GM18873 (cell line): Measurements from ENCODE around the gene TCTN2.

Source experiments
- ATAC-seq: cut with Tn5 transposase; IDR thresholded peaks from one replicate; pipeline ENCODE4 v1.9.1; 2021; ENCODE audit warnings: mild to moderate bottlenecking, moderate library complexity, moderate number of reproducible peaks; ENCODE audit not compliant: unreplicated experiment, low FRiP score

Gene TCTN2

DNA sequence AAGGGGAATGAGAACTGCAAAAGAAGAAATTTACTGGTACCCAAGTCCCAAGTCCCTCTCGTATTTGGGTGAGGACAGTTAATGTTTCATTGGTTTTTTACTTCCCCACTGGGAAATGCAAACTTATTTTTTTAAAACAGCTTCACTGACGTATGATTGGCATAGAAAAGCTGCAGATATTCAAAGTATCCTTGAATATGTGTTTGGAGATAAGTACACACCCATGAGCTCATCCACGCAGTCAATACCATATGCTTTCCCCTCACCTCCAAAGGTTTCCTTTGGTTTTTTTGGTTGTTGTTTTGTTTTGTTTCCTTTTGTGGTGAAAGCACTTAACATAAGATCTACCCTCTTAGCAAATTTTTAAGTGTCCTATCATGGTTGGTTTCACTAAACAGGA is 13.1 kb downstream of the TCTN2 start:
- no peak for ATAC-seq

DNA sequence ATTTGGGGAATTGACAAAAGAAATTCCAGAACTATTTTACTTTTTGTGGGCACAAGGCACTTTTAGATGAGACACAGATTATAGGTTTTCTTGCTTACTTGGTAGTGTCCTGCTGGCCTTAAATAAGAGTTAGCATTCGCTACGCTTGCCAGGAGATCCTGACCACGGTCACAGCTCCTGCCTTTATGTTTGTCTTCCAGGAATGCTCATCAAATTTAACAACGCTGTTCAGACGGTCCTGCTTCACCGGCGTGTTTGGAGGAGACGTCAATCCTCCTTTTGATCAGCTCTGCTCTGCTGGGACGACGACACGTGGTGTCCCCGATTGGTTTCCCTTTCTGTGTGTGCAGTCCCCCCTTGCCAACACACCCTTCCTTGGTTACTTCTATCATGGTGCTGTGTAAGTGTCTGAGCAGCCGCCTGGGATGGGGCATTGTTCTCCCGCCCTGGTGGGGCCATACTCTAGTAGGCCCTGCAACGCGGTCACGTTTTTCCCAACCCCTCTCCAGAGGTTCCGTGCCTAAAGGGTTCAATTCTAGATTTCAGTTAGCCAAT is 15.8 kb downstream of the TCTN2 start:
- ATAC-seq, result no peak

DNA sequence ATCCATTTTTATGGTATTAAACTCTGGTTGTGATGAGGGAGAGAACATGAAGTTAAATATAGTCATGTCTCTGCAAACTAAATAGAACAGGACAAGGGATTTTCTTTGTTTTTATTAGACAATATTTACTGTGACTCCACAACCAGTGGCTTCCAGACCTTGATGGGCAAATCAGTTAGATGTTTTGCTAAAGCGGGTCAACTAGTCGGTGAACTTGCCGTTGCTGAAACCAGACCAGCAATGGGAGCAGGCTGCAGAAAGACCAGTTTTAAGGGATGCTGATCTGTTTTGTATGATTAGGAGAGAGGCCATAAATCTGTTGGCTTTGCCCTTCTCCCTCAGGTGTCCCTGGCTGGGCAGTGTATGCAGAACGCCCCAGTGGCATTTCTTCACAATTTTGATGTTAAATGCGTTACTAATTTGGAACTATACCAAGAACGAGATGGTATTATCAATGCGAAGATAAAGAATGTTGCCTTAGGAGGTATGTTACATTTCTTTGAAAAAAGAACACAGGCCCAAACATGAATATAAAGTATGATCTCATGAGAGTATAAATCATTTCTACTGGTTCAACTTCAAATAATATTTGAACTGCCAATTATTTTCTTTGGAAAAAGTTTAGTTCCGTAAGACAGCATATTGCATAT is 19.4 kb downstream of the TCTN2 start:
- no peak for ATAC-seq

DNA sequence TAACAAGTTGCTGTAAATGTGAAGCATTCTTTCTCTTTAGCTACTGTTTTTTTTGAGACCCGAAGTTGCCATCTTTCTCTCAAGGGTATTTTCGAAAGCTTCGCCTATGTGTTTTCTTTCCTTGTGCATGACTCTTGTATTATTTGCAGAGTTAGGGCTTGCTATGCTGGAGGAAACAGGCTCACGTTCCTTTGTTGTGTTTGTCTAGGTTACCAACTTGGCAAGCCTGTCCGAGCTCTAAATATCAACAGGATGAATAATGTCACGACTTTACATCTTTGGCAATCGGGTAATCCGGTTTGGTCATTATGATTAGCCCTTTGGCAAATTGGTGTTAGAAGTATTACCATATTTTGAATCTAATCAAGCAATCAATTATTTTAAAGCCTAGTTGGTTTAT is 25.3 kb downstream of the TCTN2 start:
- ATAC-seq, result no peak

DNA sequence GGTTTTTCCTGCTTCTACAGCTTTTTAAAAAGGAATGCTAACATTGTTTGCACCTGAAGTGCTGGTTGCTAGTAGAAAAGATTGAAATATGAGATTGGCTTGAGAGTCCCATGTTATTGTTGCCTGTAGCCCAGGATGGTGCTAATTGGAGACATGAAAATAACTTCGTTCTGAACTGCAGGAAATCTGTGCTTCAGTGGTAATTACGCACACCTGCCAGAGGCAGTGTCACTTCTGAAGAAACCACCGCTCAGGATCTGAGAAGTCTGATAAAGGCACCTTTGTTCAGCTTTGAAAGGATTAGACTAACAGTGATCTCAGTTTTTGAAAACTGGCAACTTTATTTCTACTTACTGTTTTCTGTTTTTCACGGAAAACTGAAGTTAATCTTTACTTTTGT is 25.7 kb downstream of the TCTN2 start:
- ATAC-seq, result no peak

DNA sequence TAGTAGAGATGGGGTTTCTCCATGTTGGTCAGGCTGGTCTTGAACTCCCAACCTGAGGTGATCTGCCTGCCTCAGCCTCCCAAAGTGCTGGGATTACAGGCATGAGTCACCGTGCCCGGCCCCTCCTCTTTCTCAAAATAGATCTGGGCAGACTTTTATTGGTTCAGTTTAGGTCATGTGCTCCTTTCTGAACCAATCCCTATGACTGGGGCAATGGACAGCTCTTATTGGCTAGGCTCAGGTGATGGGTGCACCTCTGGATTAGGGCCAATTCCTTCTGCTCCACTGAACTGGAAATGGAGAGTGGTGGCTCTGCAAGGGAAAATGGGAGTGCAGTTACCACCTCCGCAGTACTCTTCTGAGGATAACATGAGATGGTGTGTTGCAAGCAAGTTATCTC is 35.0 kb downstream of the TCTN2 start:
- ATAC-seq, result no peak

DNA sequence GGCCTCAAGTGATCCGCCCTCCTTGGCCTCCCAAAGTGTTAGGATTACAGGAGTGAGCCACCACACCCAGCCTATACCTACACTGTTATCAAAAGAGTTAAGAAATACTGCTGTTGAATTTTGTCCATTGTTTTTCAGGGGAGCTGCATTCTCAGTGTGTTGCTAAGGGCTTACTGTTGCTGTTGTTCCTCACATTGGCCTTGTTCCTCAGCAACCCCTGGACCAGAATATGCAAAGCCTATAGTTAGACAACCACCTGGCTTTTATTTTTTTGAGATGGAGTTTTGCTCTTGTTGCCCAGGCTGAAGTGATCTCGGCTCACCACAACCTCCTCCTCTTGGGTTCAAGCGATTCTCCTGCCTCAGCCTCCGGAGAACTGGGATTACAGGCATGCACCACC is 36.6 kb downstream of the TCTN2 start:
- ATAC-seq, result no peak

DNA sequence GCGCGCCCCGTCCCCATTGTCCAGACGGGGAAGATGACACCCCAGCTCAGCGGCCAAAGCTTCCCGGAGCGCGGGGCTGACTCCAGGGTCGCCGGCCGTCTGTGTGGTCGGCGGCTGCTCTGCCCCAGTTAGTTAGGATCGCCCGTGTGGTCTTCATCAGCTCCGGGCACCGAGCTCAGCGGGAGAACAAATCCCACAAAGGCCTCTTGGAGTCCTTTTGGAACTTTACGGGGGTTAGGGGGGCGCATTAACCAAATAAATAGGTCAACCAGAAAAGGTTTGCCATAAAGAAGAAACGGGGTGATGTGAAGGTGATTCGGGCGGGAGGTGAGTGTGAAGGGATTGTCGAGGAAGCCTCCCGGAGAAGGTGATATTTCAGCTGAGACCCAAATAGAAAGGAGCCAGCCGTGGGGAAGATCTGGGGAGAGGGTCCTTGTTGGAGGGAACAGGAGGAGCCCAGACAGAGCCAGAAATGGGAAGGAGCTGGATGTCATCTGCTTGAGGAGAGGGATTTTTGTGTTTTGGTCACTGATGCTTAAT is 41.9 kb downstream of the TCTN2 start:
- ATAC-seq, result no peak

DNA sequence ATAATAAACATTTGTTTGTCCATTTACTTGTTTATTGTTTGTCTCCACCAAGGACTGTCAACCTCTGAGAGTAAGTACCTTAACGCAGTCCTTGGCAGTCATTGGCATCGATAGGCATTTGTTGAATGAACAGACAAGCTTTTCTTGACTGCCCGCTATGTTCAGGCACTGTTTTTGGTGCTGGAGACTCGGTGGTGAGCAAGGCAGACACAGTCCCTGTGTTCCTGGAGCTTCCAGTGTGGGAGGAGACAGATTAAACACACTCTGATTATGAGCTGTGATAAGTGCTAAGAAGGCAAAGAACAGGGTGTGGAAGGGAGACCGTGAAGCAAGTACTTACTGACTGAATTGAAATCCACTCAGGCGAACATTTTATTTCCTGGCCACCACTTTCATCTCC is 42.5 kb downstream of the TCTN2 start:
- no peak for ATAC-seq

DNA sequence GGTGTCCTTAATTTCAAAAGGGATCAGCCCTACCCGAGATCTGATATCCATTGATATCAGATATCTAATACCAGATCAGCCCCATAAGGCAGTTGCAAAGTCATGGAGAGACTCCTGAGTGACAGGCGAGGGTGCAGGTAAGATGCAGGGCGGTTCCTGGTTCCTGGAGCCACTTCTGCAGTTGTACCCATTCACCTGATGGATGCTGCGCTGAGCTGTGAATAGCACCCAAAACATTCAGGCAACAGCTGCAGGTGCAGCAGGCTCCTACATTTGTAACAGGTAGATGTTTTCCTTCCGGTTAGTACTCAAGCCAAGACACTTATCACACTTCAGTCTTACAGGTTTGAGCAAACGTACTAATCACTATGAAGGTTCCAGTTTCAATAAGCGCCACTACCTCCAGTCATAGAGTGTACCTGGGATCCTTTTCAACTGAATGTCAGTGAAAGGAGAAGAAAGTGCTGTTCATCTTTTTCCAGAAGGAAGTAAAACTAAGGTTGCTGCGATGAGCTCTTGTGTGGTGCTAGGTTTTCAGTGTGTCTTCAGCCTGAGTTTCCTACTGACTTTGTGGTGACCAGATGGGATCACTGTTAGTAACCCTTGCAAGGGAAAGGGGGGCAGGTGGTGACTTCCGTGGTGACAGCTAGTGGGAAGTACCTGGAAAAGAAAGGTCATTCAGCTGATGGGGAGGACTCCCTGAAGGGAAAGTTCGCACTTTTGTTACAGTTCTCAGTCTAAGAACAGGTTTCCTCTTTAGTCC is 43.1 kb downstream of the TCTN2 start:
- ATAC-seq, result no peak

DNA sequence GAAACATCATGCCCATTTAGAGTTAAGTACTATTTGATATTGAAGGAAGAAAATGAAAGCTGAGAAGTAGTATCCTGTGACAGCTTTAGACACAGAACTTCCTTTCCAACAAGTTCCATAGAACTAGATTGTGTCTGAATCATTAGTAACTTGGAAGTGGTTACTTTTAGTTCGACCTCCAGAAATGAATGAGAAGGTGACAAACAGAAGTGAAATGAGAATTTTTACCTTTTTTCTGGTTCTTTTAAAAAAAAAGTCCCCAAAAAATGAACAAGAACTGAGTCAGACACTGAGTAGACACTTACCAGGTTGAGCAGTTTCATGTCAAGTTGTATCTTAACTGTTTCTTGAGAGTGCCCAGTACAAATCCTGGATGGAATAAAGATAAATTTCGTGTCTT is 44.3 kb downstream of the TCTN2 start:
- ATAC-seq, result no peak

DNA sequence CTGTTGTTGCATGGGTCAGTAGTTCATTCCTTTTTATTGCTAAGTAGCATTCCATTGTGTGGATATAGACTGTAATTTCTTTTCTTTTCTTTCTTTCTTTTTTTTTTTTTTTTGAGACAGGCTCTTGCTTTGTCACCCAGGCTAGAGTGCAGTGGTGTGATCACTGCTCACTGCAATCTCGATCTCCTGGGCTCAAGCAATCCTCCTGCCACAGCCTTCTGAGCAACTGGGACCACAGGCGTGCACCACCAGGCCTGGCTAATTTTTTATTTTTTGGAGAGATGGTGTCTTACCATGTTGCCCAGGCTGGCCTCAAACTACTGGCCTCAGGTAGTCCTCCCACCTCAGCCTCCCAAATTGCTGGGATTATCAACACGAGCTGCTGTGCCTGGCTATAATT is 46.4 kb downstream of the TCTN2 start:
- no peak for ATAC-seq

DNA sequence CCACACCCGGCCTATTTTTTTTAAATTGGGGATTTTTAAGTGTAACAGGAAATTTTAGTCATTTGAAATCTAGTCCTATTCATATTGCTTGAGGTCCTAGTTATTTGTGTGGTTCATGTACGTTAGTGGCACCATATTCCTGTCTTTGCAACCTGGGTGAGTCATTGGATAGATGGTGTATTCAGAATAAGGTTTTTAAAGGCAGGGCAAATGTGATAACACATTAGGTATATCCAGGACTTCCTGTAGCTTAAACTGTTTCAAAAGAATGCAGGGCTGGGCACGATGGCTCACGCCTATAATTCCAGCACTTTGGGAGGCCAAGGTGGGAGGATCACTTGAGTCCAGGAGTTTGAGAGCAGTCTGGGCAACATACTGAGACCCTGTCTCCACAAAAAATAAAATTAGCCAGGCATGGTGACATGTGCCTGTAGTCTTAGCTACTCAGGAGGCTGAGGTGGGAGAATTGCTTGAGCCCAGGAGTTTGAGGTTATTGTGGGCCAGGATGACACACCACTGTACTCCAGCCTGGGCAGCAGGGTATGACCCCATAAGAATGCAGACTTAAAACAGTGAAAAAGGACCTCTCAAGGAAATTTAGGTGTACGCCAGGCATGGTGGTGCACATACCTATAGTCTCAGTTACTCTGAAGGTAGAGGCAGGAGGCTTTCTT is 49.4 kb downstream of the TCTN2 start:
- no peak for ATAC-seq

DNA sequence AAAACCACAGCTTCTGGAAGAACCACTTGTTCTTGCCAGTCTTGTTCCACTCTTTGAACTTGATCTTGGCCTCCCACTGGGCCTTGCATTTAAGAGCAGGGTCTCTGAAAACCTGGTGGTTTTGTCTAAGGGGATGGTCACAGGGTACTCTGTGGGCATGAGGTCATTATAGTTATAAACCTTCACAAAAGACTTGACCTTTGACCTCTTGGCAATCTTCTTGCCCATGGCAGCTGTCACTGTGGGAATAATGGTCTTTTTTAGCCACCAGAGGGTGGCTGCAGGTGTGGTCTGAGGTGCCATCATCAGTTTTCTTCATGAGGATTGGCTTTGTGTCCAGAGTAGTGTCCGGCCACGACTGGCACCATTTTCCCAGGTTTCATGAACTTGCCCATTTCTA is 50.3 kb downstream of the TCTN2 start:
- ATAC-seq, result no peak

DNA sequence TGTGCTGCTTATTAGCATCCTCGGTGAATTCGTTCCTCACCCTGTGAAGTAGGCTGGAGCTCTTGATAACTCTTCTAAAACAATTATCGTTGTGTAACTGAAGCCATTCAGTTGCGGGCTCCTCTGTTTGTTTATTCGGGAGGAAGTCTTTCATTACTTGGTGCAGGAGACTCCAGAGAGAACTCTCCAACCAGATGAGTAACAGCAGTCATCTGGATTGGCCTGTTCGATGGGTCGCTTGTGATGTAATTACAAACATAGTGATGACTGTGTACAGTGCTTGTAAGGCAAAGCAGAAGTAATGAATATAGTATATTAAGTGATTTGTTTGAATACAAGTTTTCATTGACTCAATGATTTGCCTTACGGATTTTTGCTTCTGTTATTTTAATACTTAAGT is 52.1 kb downstream of the TCTN2 start:
- no peak for ATAC-seq

DNA sequence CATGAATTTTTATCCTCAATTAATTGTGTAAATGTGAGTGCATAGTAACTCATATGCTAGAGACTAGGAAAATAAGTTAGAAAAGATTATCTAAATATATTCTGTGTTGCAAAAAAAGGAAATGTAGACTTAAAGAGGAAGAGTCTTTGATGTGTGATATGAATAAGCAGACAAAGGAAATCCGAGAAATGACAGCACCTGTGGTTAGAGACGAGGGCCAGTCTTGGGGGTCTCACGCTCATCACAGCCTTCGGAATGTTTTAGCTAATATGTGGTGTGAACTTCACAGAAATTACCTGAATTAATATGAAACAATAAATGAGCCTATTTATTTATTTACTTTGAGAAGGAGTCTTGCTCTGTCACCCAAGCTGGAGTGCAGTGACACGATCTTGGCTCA is 52.9 kb downstream of the TCTN2 start:
- no peak for ATAC-seq

DNA sequence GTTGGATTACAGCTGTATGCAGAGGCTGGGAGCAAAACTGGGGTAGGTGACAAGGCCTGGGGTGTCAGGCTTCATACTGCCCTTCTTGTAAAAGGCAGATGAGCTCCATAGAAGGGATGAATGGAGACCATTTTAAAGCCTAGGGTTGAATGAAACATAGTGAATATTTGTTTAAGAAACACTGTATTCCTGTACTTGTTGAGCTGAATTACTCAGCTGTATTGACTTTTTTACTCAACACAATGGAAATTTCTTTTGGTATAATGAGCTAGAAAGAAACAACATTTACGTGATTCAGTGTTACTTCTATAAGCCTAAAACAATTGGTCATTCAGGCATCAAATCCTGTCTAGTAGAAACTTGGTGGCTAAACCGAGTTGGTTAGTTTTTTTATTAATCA is 55.3 kb downstream of the TCTN2 start:
- no peak for ATAC-seq

DNA sequence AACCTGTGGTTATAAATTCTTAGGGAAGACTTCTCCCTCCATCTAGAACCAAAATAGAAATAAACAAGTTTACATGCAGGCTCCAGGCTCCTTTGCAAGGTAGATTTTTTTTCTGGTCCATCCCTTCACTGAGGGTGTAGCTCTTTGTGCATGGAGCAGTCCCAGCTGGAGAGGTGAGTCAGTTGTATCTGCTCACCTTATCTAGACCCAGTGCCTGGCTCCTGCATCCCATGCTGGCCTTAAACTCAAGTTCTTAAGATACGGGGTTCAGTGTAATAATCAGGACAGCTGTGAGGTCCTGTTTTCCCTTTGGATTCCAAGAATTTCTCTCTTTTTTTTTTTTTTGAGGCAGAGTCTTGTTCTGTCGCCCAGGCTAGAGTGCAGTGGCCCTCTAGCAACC is 56.0 kb downstream of the TCTN2 start:
- no peak for ATAC-seq

DNA sequence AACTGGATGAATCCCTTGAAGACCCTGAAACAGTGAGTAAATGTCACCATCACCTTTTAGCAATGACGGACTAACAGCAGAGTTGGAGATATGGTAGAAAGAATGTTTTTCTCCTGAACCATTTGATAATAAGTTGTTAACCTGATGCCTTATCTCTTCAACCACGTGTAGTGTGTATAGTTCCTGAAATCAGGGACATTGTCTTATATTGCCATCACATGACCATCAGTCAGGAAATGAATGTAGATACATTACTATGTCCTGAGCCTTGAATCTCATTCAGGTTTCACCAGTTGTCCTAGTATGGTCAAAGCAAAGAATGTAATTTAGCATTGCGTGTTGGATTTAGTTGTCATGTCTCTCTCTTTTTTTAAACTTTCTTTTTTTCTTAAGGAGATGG is 57.0 kb downstream of the TCTN2 start:
- ATAC-seq, result no peak

DNA sequence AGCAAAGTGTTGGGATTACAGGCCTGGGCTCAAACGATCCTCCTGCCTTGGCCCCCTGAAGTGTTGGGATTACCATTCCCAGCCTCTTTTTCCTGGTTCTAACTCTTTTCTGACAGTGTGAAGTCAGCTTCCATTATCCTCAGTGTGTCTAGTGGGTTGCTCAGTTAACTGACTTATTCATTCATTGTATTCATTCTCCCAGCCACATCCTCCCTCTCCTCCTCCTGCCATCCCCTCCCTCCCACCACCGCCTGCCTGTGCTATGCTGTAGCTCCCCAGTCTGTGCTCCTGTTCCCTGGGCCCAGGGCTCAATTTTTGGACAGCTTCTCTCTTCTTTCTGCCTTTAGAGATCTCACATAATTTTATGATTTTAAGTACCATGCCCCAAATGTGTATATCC is 60.7 kb downstream of the TCTN2 start:
- no peak for ATAC-seq

DNA sequence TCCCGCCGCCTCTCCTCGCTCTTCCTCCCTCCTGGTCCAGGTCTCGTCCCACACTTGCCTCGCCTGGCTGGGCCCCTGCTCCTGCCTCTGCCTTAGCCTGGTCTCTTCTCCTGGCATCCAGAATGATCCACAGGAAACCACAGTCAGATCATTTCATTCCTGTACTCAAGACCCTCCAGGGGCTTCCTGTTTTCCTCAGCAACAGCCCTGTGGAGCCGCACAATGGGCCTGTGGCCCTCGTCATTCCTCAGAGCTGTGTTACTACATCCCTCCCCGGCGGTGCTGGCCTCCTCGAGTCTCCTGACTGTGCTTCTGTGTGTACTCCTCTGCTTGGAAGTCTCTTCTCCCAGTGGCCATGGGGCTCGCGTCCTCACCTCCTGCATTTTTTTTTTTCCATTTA is 61.3 kb downstream of the TCTN2 start:
- ATAC-seq, result no peak
